Panc1 (cell line): ENCODE results near the gene RDX.

Experiments used
- POLR2AphosphoS5 ChIP-seq: IDR thresholded peaks from 2 replicates; pipeline ENCODE4 v1.6.1; 2012; ENCODE audit warnings: mild to moderate bottlenecking, low read depth, low read length, moderate library complexity
- SIN3A ChIP-seq: IDR thresholded peaks from 2 replicates; pipeline ENCODE4 v1.6.1; 2012; ENCODE audit warnings: low read depth, mild to moderate bottlenecking, low read length, moderate library complexity, borderline replicate concordance; ENCODE audit not compliant: insufficient read depth

DNA sequence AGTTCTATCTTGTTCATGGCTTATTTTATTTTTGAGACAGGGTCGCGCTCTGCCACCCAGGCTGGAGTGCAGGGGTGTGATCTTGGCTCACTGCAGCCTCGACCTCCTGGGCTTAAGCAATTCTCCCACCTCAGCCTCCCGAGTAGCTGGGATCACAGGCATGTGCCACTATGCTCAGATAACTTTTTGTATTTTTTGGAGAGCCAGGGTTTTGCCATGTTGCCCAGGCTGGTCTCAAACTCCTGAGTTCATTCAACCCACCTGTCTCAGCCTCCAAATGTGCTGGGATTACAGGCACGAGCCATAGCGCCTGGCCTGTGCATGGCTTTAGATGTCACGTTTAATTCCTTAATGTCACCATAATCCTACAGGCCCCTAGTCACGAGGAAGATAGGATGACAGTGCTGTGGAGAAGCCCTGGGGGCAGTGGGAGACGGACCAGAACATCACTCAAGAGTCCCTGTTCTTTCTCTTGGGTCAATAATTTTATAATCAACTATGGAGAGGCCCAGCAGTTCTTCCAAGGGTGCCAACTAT, 99.5 kb downstream of the RDX start:
- no peak for TF ChIP-seq POLR2AphosphoS5
- no peak for TF ChIP-seq SIN3A
